IPS-18c (cell line): ENCODE results near the gene SLC5A1.
"Not testable (repeated sequence)": the region's sequence is repeated elsewhere in the genome, so short reads cannot be mapped to it uniquely, and the experiment has no call there.

Source experiments
- H3K4me3 ChIP-seq: 2 replicates; pipeline ENCODE4 v1.7.0; 2013; ENCODE audit warnings: low read depth, mild to moderate bottlenecking, low read length, moderate library complexity; ENCODE audit not compliant: insufficient read depth
- H3K9me3 ChIP-seq: one replicate; pipeline ENCODE4 v1.6.1; 2013; ENCODE audit warnings: mild to moderate bottlenecking, low read length, moderate library complexity; ENCODE audit not compliant: control insufficient read depth, insufficient read depth

Gene SLC5A1

DNA sequence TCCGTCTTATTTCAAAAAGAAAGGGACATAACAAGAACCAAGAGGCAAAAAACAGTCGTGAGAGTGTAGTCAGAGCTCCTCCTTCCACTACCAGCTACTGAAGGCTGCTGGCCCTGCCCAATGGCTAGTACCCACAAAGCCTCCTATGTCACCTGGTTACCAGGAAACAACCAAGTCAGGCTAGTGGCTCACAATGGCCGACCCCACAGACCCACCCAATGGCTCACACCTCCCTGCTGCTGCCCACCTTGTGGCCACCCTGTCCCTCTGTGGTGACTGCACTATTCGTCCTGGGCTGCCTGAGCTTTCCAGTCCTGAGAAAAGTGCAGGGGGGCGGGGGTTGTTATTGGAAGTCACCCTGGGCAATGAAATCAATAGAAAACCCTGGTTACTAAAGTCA, 114.6 kb downstream of the SLC5A1 start:
- not testable (repeated sequence) for H3K4me3 ChIP-seq, H3K9me3 ChIP-seq

DNA sequence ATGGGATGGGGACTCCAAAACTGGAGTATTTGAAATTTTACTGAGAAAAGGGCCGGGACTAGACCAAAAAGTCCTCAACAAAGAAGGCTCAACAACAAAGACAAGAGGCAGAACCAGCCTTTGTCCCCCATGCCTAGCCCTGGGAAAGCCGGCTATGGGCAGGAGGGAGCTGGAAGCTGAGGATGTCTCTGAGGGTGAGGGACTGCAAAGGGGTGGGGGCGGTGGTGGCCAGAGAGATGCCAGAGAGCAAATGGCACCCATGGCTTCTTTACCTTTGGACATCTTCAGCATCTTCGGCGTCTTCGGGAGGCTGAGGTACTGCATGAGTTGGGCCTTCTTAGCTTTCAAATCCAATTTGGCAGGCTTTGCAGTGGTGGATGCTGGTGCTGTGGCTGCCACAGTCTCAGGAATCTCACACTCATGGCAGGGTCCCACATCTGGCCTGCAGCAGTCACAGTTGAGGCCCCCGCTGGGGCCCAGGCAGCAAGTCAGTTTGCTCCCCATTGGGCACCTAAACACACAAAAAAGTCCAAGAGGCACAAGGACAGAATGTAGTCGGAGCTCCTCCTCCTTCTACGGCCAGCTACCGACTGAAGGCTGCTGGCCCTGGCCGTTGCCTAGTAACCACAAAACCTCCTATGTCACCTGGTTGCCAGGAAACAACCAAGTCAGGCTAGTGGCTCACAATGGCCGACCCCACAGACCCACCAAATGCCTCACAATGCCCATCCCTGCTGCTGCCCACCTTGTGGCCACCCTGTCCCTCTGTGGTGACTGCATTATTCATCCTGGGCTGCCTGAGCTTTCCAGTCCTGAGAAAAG, 115.9 kb downstream of the SLC5A1 start, which contains the start of gene C22orf42:
C22orf42 (minus strand) TSS at position 592 of the 822 bp plus-strand sequence; CDS start at position 504, 88 bp downstream.
- no peaks in the 10 kb centered on the region for H3K9me3 ChIP-seq
- H3K4me3 ChIP-seq = no peak within 1 kb of the TSS

DNA sequence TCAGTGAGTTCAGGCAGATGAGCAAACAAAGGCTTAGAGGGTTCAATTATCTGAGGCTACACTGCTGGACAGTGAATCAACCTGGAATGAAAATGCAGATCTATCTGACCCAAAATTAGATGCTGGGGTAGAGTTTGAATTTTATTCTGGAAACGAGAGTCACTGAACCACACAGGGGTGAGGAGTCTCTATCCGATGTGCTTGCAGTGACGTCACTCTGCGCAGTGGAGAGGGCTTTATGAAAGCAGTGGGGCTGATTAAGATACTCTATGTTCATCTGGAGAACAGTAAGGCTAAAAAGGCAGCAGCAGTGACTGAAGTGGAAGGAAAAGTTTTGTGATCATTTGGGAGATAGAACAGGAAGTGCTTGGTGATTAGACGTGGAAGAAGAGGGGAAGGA, 117.3 kb downstream of the SLC5A1 start:
- H3K4me3 ChIP-seq, H3K9me3 ChIP-seq: not testable (repeated sequence)
